Measurements from ENCODE around the gene AMPD3. TPM values are rescaled to one million over a fixed set of nuclear protein-coding genes. Genes with fewer than 3 reads are reported as not detected.

AMPD3 gene
- total RNA-seq, 4 donors from 2014 or later, result 104 to 185 (median 112) TPM

DNA sequence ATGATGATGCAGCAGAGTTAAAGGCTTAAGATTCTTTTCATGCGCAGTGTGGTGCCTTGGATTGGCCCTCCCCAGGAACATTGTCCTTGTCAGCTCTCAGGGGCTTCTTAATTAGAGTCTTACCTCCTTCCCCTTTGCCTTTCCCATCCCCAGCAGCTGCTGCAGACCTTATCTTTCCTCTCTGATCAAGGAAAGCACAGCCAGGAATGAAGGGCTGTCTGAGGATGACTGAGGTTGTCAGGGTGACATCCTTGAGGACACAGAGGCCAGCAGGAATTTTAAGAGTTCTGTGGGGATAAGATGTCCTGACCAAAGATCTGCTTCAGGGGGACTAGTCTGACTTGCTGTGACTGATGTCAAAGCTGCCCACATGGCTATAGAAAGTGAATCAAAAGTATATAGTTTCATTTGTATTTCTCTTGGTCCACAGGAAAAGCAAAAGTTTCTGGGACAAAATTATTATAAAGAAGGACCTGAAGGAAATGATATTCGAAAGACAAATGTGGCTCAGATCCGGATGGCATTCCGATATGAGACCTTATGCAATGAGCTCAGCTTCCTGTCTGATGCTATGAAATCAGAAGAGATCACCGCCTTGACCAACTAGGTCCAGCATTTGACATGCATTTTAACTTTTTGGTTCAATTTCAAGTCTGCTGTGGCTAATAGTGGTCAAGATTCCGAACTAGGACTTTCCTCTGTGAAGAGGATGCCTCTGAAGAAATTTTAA lies 50.4 kb downstream of the AMPD3 start:
- no peak overlapping the region for H3K27ac ChIP-seq

DNA sequence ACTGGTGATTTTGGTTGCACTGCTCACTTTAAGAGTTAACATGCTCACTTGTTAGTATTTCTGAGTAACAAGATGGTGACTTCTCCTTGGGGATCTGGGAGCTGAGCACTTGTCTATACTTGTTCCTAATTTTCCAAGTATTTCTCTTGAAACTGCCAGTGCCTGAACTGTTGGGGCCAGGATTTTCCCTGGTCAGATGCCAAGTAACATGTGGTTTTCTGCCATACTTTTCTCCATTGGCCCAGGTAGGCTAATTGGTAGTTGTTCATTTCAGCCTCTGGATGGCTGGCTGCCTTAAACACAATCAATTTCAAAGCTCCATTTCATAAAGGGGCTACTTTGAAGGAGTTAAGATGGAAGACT lies 50.9 kb downstream of the AMPD3 start:
- intact Hi-C loops (cut with DNase I; ENCODE audit: low total_unique reads) (no loop called here), in situ Hi-C loops (cut with MboI; ENCODE audit: low sequenced_read_pairs in 4 of 4) (loop anchor here in 1 of 4 donors (25.0 kb wide), 1 partner anchor 231 kb away; no protein-coding TSS in a partner anchor)
- no peak for ATAC-seq
- no peak overlapping the region for H3K27ac ChIP-seq
- no peaks in the 10 kb centered on the region for H3K4me1 ChIP-seq
- DNase-seq, result no peak
- peaks cover 0 to 58% of the 10 kb centered on the region in 2 donors for H3K36me3 ChIP-seq
- H3K27me3 ChIP-seq, result no peaks in the 10 kb centered on the region
- H3K9me3 ChIP-seq, result no peaks in the 10 kb centered on the region
- H3K4me3 ChIP-seq, result no peak overlapping the region
- no peak for TF ChIP-seq POLR2A (IDR thresholded peaks at IDR 0.05)
- TF ChIP-seq, protein P1, sequence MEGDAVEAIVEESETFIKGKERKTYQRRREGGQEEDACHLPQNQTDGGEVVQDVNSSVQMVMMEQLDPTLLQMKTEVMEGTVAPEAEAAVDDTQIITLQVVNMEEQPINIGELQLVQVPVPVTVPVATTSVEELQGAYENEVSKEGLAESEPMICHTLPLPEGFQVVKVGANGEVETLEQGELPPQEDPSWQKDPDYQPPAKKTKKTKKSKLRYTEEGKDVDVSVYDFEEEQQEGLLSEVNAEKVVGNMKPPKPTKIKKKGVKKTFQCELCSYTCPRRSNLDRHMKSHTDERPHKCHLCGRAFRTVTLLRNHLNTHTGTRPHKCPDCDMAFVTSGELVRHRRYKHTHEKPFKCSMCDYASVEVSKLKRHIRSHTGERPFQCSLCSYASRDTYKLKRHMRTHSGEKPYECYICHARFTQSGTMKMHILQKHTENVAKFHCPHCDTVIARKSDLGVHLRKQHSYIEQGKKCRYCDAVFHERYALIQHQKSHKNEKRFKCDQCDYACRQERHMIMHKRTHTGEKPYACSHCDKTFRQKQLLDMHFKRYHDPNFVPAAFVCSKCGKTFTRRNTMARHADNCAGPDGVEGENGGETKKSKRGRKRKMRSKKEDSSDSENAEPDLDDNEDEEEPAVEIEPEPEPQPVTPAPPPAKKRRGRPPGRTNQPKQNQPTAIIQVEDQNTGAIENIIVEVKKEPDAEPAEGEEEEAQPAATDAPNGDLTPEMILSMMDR (IDR thresholded peaks at IDR 0.05 in 4 of 5, conservative IDR thresholded peaks at IDR 0.05 in 1 of 5), result no peak

More for the DNA sequence above, 50.4 kb downstream of the AMPD3 start:
- no peak for DNase-seq
- H3K4me1 ChIP-seq, result no peaks in the 10 kb centered on the region
- TF ChIP-seq POLR2A (IDR thresholded peaks at IDR 0.05), result no peak
- in situ Hi-C loops (cut with MboI; ENCODE audit: low sequenced_read_pairs in 4 of 4), result loop anchor here in 1 of 4 donors (25.0 kb wide), 1 partner anchor 232 kb away; no protein-coding TSS in a partner anchor
- intact Hi-C loops (cut with DNase I; ENCODE audit: low total_unique reads), result no loop called here
- H3K4me3 ChIP-seq, result no peak overlapping the region
- peaks cover 0 to 63% of the 10 kb centered on the region in 2 donors for H3K36me3 ChIP-seq
- ATAC-seq, result no peak
- H3K27me3 ChIP-seq, result no peaks in the 10 kb centered on the region
- no peaks in the 10 kb centered on the region for H3K9me3 ChIP-seq

DNA sequence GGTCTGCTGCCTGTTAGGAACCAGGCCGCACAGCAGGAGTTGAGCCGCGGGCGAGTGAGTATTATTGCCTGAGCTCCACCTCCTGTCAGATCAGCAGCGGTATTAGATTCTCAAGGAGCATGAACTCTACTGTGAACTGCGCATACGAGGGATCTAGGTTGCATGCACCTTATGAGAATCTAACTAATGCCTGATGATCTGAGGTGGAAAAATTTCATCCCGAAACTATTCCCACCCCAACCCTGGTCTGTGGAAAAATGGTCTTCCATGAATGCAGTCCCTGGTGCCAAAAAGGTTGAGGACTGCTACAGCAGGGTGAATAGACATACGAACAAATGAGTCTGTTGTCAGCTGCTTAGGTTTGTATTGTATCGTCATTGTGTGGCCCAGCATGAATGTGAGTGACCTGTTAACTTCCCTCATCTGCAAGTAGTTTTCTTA lies 56.1 kb downstream of the AMPD3 start:
- TF ChIP-seq, protein P1 (IDR thresholded peaks at IDR 0.05 in 4 of 5, conservative IDR thresholded peaks at IDR 0.05 in 1 of 5), result no peak
- TF ChIP-seq POLR2A (IDR thresholded peaks at IDR 0.05), result no peak

DNA sequence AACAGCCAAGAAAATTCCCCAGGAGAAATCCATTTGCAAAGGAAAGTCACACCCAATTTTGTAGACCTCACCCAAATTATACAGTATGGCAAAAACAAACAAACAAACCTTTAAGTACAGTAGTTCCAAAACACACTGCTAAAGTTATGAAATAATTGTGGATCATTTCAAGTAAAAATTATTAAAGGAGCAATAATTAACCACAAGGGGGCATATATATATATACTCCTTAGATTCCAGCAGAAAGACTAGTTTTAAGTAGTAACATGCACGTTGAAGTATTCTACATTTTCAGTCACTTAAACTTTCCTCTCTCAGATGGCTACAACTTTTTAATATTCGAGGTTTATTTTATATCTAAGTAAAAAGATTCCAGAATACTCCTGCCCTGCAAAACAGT lies 59.1 kb downstream of the AMPD3 start:
- no peak for DNase-seq
- intact Hi-C loops (cut with DNase I; ENCODE audit: low total_unique reads), result loop anchor here (10.0 kb wide), 1 partner anchor 221 kb away; no protein-coding TSS in a partner anchor
- peaks cover 0 to 10% of the 10 kb centered on the region in 2 donors for H3K4me1 ChIP-seq
- no peak for TF ChIP-seq POLR2A (IDR thresholded peaks at IDR 0.05)
- TF ChIP-seq, protein P1 (IDR thresholded peaks at IDR 0.05 in 4 of 5, conservative IDR thresholded peaks at IDR 0.05 in 1 of 5), result peak in 2 of 5 experiments; percentile 31 to 51
- H3K36me3 ChIP-seq, result peaks cover 0 to 47% of the 10 kb centered on the region in 2 donors
- H3K9me3 ChIP-seq, result no peaks in the 10 kb centered on the region
- no peak for ATAC-seq
- in situ Hi-C loops (cut with MboI; ENCODE audit: low sequenced_read_pairs in 4 of 4), result loop anchor here in 2 of 4 donors (10.0 to 25.0 kb wide), 2 partner anchors 221 to 223 kb away; no protein-coding TSS in a partner anchor
- H3K4me3 ChIP-seq, result no peak overlapping the region
- no peaks in the 10 kb centered on the region for H3K27me3 ChIP-seq
- H3K27ac ChIP-seq, result no peak overlapping the region

More for the DNA sequence above, 56.1 kb downstream of the AMPD3 start:
- no peak overlapping the region for H3K4me3 ChIP-seq
- peaks cover 0 to 40% of the 10 kb centered on the region in 2 donors for H3K36me3 ChIP-seq
- intact Hi-C loops (cut with DNase I; ENCODE audit: low total_unique reads), result loop anchor here (10.0 kb wide), 1 partner anchor 224 kb away; no protein-coding TSS in a partner anchor
- ATAC-seq, result no peak
- no peaks in the 10 kb centered on the region for H3K9me3 ChIP-seq
- no peaks in the 10 kb centered on the region for H3K27me3 ChIP-seq
- DNase-seq, result no peak
- peaks cover 0 to 10% of the 10 kb centered on the region in 2 donors for H3K4me1 ChIP-seq
- in situ Hi-C loops (cut with MboI; ENCODE audit: low sequenced_read_pairs in 4 of 4), result loop anchor here in 2 of 4 donors (10.0 to 25.0 kb wide), 2 partner anchors 224 to 226 kb away; no protein-coding TSS in a partner anchor
- no peak overlapping the region for H3K27ac ChIP-seq

DNA sequence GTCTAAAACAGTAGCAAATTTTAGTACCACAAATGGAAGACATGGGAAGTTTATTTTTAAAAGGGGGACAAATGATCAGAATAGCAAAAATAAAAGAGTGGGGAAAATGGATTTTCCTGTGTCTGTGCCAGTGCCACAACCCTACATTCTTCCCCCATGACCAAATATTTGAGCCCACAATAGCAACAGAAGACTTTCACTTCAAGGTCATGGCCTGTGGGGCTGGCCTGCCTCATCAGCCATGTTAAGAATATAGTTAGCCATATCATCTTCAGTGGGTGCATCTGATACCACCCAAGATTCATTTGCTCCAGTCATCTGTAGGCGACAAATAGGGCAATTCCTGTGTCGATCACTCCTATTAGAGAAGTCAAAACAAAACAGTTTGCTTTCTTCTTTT lies 59.6 kb downstream of the AMPD3 start:
- ATAC-seq, result no peak
- intact Hi-C loops (cut with DNase I; ENCODE audit: low total_unique reads) (loop anchor here (10.0 kb wide), 1 partner anchor 220 kb away; no protein-coding TSS in a partner anchor), in situ Hi-C loops (cut with MboI; ENCODE audit: low sequenced_read_pairs in 4 of 4) (loop anchor here in 2 of 4 donors (10.0 to 25.0 kb wide), 2 partner anchors 220 to 223 kb away; no protein-coding TSS in a partner anchor)
- no peaks in the 10 kb centered on the region for H3K27me3 ChIP-seq
- no peak for TF ChIP-seq POLR2A (IDR thresholded peaks at IDR 0.05)
- TF ChIP-seq, protein P1 (IDR thresholded peaks at IDR 0.05 in 4 of 5, conservative IDR thresholded peaks at IDR 0.05 in 1 of 5), result no peak
- H3K27ac ChIP-seq, result no peak overlapping the region
- H3K36me3 ChIP-seq, result peaks cover 0 to 52% of the 10 kb centered on the region in 2 donors
- no peaks in the 10 kb centered on the region for H3K9me3 ChIP-seq
- DNase-seq, result no peak
- peaks cover 0 to 10% of the 10 kb centered on the region in 2 donors for H3K4me1 ChIP-seq
- H3K4me3 ChIP-seq, result no peak overlapping the region
